Measurements from ENCODE around the gene CDC14A.

- TF ChIP-seq POLR2AphosphoS5 (IDR thresholded peaks at IDR 0.05), result no peak
- no peak for TF ChIP-seq POLR2A (IDR thresholded peaks at IDR 0.05)
Measured at GRCh38 chr1:100422065-100422464, 69.8 kb downstream of the CDC14A start.
